HFFc6 (cell line): ENCODE data around the gene CYSTM1. TPM values are rescaled to one million over a fixed set of nuclear protein-coding genes. Genes with fewer than 3 reads are reported as not detected.

ENCODE experiments used
- DNase-seq: peaks from one replicate; pipeline ENCODE4 v3.0.0-alpha.2; 2018
- H3K27ac Mint-ChIP-seq: 2 replicates; pipeline ENCODE4 v1.8.0; 2020; ENCODE audit warnings: mild to moderate bottlenecking, mixed read lengths
- H3K27me3 Mint-ChIP-seq: 2 replicates; pipeline ENCODE4 v1.8.0; 2021; ENCODE audit warnings: mild to moderate bottlenecking, moderate library complexity, mixed read lengths; ENCODE audit not compliant: insufficient read depth
- H3K36me3 Mint-ChIP-seq: 2 replicates; pipeline ENCODE4 v1.8.0; 2021; ENCODE audit warnings: low read depth, mixed read lengths
- H3K4me1 Mint-ChIP-seq: 2 replicates; pipeline ENCODE4 v1.8.0; 2020; ENCODE audit warnings: low read depth, mixed read lengths
- H3K4me3 Mint-ChIP-seq: 2 replicates; pipeline ENCODE4 v1.8.0; 2020; ENCODE audit warnings: mild to moderate bottlenecking, moderate library complexity, mixed read lengths
- H3K9me3 Mint-ChIP-seq: 2 replicates; pipeline ENCODE4 v1.8.0; 2020; ENCODE audit warnings: mild to moderate bottlenecking, mixed read lengths
- total RNA-seq, 6 experiments: library from RNA; stranded (reverse); fragmentation: NEBNext Ultra II Directional; extraction: Animal tissue kit (Norgen Biotek cat#: 25700); gene quantifications; 2 replicates in 1 of 6; 3 replicates in 5 of 6; pipeline ENCODE4 v1.2.3, GENCODE V29; 2021
- TF ChIP-seq, protein P1 (sequence below): fragments of 200-600 bp; sonication (generic); IDR thresholded peaks from 2 replicates; pipeline ENCODE4 v1.5.0; 2021; ENCODE audit warnings: antibody characterized with exemption, mild to moderate bottlenecking

CYSTM1 gene
- total RNA-seq, 6 experiments from 2014 or later = 11.6 to 16.7 (median 12.5) TPM

DNA sequence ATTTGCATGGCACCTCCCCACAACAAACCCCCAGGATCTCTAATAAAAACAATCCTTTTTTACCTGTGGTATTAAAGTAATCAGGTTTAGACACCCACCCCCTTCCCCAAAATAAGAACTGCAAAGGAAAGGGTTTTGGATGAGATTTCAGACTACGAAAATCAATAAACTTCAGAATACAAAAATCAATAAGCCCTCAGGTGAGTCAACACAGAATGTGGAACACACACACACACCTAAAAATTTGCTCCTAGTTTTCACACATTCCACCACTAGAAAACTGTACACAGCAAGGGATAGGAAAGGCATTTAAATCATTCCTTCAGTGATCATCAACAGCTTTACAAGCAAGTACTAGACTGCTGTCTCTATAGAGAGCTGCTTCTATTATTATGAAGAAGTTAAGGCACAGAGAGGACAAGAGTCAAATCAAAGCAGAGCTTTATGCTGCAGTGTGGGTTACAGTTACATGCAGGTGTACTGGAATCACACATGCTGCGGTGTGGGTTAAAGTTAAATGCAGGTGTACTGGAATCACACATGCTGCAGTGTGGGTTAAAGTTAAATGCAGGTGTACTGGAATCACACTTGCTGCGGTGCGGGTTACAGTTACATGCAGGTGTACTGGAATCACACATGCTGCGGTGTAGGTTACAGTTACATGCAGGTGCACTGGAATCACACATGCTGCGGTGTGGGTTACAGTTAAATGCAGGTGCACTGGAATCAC is 91.6 kb downstream of the CYSTM1 start:
- TF ChIP-seq, protein P1, sequence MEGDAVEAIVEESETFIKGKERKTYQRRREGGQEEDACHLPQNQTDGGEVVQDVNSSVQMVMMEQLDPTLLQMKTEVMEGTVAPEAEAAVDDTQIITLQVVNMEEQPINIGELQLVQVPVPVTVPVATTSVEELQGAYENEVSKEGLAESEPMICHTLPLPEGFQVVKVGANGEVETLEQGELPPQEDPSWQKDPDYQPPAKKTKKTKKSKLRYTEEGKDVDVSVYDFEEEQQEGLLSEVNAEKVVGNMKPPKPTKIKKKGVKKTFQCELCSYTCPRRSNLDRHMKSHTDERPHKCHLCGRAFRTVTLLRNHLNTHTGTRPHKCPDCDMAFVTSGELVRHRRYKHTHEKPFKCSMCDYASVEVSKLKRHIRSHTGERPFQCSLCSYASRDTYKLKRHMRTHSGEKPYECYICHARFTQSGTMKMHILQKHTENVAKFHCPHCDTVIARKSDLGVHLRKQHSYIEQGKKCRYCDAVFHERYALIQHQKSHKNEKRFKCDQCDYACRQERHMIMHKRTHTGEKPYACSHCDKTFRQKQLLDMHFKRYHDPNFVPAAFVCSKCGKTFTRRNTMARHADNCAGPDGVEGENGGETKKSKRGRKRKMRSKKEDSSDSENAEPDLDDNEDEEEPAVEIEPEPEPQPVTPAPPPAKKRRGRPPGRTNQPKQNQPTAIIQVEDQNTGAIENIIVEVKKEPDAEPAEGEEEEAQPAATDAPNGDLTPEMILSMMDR = no peak
- H3K4me1 Mint-ChIP-seq = peaks cover 10% of the 10 kb centered on the region
- DNase-seq = no peak
- peaks cover 5% of the 10 kb centered on the region for H3K36me3 Mint-ChIP-seq
- H3K4me3 Mint-ChIP-seq = no peak overlapping the region
- H3K27ac Mint-ChIP-seq = no peak overlapping the region
- H3K27me3 Mint-ChIP-seq = no peaks in the 10 kb centered on the region
- no peaks in the 10 kb centered on the region for H3K9me3 Mint-ChIP-seq

DNA sequence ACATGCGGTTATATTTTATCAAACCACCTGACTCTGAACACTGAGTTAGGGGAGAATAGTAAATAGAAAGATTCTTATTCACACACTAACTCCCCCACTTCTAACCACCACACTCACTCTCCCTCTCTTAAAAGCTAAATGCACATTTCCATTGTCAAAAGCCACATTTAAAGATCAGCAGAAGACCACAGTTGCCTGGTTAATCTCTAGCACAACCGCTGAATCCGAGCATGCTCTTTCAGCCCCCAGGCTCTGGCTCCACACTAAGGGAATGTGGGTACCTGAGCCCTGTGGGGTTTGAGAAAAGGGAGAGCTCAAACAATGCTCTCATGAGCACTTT is 92.2 kb downstream of the CYSTM1 start:
- no peaks in the 10 kb centered on the region for H3K27me3 Mint-ChIP-seq
- no peak for DNase-seq
- no peak overlapping the region for H3K27ac Mint-ChIP-seq
- TF ChIP-seq, protein P1 = no peak
- peaks cover 5% of the 10 kb centered on the region for H3K36me3 Mint-ChIP-seq
- peaks cover 4% of the 10 kb centered on the region for H3K4me1 Mint-ChIP-seq
- no peak overlapping the region for H3K4me3 Mint-ChIP-seq
- H3K9me3 Mint-ChIP-seq = no peaks in the 10 kb centered on the region

DNA sequence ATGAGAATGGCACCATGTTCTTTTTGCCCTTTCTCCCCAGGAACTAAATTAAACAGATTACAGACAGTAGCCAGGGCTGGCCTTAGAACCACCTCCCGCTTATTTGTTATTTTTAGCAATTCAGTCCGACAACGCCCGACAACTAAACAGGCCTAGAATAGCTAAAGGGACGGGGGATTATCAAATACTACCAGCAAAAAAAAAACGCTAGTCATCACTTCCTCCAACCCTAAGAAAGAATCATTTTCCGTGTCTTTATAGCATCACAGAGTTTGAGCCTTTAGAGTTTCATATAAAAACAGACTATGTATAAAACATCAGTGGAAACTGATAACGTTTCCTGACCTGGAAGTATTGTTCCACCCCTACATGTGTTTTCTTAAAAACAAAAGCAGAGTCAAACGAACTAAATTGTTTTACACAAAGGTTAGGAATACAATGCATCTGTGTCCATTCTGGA is 92.6 kb downstream of the CYSTM1 start:
- no peak for DNase-seq
- no peak overlapping the region for H3K27ac Mint-ChIP-seq

DNA sequence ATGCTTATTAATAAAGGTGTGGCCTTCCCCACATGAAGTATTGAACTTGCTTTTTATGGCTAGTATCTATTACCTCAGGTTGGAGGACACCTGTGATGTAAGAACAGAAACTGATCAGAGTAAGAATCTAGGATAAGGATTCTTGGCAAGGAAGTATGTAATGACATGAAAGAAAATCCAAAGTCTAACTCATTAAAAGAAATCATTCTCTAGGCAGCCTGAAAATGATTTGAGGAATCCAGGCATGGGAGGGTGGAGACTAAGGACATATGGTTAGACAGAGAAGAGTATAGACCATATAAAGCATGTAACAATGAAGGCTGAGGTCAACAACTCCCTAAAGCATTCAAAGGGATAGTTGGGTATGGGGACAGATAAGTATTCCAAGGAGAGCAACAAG is 95.0 kb downstream of the CYSTM1 start:
- H3K4me1 Mint-ChIP-seq = no peaks in the 10 kb centered on the region
- no peak overlapping the region for H3K4me3 Mint-ChIP-seq
- TF ChIP-seq, protein P1 = no peak
- peaks cover 5% of the 10 kb centered on the region for H3K36me3 Mint-ChIP-seq
- H3K27me3 Mint-ChIP-seq = no peaks in the 10 kb centered on the region
- no peak for DNase-seq
- H3K27ac Mint-ChIP-seq = no peak overlapping the region
- H3K9me3 Mint-ChIP-seq = no peaks in the 10 kb centered on the region

More for the DNA sequence above, 92.6 kb downstream of the CYSTM1 start:
- no peaks in the 10 kb centered on the region for H3K9me3 Mint-ChIP-seq
- peaks cover under 1% of the 10 kb centered on the region; the same call in 1 of the 2 replicates for H3K4me1 Mint-ChIP-seq
- H3K27me3 Mint-ChIP-seq = no peaks in the 10 kb centered on the region
- H3K4me3 Mint-ChIP-seq = no peak overlapping the region
- H3K36me3 Mint-ChIP-seq = peaks cover 5% of the 10 kb centered on the region
- TF ChIP-seq, protein P1 = no peak

DNA sequence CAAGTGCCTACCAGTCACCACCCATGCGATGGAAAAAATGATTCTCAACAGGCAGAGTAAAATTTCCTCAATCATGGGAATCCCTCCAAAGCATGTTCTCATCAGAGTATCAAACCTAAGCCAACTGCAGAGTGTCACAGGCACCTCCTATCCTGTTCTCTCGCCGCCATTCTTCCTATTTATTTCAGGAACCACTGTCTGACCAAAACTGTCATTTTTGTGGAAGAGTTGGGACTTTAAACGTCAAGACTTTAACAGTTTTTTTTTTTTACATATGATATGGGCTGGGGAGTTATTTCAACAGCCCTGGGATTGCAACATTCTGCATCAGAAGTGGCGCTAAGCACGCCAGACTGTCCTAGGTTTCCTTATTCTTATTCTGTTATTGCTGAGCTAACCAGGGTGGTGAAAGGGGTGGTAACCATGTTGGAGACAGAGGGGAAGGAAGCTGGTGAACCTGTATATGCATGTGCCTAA is 98.5 kb downstream of the CYSTM1 start:
- TF ChIP-seq, protein P1 = no peak
- H3K9me3 Mint-ChIP-seq = no peaks in the 10 kb centered on the region
- H3K4me3 Mint-ChIP-seq = no peak overlapping the region
- H3K36me3 Mint-ChIP-seq = peaks cover 24% of the 10 kb centered on the region
- H3K27ac Mint-ChIP-seq = no peak overlapping the region
- no peak for DNase-seq
- H3K4me1 Mint-ChIP-seq = peaks cover 6% of the 10 kb centered on the region; the same call in 1 of the 2 replicates
- H3K27me3 Mint-ChIP-seq = no peaks in the 10 kb centered on the region
